ELF-1 (cell line): ENCODE results near the gene EFNA5.

Experiments used
- DNase-seq: peaks from one replicate; pipeline ENCODE4 v3.0.0-alpha.2; 2016; ENCODE audit warnings: low read depth, low spot score

Gene EFNA5

DNA sequence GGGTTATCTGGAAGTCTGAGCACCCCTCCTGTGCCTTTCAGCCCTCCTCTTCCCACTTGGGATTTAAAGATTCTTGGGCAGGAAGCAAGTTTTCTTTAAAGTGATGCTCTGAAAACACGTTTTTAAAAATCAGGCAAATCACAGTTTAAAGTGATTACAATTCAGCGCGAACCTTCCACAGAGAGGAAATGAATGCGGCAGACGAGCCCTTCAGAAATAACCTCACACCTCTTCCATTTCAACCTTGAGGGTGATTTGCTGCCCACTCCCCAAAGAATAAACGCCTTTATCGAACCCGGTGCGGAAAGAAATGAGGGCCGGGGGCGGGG lies 2.3 kb upstream of the EFNA5 start:
- DNase-seq: no peak

DNA sequence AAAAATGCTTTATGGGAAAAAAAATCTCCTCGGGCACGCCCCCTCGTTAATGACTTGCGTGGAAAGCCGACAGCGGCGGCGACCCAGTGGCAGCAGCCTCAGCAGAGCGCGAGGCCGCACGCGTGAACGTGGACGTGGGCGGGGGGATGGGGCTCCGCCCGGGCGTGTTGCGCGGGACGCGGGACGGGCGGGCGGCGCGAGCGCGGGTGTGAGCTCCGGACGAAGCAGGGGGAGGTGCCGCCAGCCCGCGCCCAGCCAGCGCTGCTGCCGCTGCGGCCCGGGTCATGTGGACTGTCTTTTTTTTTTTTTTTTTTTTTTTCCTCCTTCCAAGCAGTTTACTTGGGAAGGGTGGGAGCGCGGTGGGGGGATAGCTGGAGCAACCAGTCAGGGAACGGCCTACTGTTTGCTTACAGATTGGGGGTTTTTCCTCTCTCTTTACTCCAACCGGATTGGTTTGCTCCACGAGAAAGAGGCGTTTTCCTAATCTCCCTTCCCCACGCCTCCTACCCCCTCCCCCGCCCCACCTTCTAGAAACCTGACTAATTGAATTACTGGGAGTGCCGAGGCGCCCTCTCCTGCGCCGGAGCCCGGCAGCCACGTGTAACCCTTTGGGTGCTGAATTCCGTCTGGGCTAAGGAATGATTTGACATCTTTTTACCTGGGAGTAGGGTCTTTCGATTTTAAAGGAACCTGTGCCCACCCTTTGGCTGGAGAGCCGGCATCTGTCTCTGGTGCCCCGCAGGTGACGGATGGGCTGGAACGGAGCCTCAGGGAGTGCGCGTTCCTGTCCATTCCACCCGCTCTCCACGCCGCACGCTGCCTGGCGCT lies 1.7 kb upstream of the EFNA5 start:
- peak; percentile 98 for DNase-seq

DNA sequence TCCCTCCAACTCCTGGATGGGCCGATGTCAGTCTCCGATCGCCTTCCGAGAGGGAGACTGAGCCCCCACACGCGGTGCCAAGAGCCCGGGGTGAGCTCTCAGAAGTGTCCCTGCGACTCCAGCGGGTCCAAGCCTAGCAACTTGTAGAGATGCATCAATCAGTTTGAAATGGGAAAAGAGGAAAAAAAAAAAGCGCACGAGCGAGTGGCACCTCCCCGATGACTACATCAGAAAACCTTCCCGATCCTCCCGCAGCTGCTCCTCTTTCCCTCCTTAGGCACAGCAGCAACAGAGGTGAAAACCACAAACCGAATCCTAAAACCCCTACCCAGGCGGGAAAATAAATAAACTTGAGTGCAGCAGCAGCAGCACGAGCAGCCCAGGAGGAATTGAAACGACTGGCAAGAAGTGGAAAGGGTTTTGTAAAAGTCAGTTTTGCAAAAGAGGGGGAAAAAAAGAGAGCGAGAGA lies 1.0 kb upstream of the EFNA5 start:
- peak; percentile 81 for DNase-seq

DNA sequence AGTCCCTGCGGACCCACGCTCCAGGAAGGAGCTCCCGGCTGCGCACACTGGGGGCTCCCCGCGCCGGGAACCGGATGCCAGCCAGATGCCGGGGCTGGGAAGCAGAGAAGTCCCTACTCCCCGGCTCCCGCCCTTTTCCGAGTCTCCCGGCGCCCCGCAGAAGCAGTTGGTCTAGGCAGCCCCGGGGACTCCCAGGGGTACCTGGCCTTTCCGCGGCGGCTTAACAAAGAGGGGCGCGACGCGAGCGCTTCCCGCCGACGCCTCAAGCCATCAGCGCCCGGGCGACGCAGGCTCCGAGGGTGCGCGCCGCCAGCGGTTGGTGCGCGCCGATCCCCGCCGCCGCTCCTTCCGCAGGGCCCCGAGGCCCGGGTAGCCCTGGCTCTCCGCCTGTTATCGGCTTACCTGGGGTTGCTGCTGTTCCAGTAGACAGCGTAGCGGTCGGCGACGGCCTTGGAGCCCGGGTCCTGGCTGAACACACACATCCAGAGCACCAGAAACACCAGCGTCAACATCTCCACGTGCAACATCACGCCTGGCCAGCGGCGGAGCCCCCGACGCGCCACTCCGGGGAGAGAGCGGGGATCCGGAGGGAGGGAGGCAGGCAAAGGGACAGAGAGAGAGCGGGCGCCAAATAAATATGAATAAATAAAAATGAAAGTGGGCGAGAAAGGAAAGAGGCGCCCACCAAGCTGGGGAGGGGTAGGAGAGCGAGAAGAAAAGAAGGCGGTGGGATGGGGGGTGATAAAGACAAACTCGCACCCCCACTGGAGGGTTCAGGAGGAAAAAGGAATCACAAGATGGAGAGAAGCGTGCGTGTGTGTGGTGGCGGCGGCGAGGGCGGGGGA lies 428 bp downstream of the EFNA5 start:
- peak; percentile 66 for DNase-seq

DNA sequence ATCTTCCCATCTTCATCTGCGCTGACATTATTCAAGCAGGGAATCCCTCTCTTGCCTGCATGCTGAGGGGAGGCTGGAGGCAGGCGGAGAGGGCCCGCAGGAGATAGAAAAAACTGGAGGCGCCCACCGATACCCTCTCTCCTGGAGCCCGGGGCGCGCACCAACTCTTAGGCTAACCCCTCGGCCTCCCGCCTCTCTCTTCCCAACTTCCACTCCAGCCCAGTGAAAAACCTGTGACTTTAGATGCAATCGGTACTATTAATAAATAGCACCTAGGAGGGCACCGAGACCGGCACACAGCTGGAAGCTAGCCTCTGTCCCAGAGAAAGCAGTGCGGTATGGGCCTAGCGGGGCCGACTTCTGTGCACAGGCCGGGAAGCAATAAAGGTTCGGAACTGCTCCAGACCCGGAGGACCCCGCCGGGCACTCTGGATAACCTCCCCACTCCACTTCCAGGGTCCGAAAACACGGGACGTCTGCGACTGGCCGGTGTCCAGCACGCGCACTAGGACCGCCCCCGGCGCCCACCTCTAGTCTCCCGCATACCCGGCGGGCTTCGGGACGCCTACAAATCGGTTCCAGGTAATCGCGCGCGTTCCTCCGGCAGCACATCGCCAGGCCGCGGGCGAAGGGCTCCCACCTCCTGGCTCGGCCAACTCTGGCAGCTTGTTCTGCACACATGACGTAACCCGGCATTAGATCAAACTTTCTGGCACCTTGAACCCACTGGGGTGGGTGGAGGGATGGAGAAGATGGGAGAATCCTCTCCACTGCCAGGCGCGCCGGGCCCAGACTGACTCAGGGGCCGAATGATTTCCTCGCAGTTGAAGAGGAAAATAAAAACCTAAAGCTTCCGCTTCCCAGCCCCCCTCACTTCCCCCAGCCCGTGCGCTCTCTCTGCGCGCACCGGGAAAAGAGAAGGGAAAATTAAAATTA lies 1.4 kb downstream of the EFNA5 start:
- peak; percentile 83 for DNase-seq

DNA sequence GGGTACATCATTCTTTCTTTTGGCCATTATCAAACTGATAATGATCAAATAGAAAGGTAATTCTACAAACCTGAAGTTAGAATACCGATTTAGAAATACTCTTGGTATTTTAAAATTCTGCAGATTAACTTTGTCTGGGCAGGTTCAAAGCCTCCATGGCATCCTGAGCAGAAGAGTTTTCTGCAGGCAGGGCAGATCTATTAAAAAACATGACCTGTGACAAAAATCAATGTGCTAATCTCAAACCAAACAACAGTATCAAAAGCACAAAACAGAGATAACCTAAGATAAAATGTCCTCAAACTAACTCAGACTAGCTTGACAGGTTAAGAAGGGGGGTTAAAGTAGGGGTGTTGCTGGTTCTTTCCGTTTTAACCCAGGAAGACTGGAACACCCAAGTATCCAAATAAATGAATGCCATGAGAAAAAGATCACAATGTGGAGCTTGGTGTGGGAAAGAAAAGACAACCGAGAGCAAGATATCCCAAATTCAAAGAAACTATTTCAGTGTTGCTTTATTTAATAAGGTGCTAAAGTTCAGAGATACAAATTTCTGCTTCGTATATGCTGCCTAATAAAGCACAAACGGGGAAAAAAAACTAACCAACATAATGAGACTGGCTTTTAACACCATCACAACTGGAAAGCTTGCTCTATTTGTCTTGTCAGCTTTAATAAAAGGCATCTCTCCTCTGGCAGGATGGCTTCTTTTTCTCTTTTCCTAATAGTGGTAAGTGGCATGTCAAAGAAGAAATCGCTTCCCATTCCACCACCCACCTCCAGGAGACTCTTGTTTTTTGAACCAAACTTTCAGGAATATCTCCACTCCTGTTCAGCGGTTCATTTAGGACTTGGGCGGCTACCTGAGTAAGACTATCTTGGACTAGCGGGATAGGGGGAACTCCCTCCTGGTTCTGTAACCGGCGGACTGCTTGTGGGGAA lies 2.3 kb downstream of the EFNA5 start:
- peak; percentile 49 for DNase-seq

DNA sequence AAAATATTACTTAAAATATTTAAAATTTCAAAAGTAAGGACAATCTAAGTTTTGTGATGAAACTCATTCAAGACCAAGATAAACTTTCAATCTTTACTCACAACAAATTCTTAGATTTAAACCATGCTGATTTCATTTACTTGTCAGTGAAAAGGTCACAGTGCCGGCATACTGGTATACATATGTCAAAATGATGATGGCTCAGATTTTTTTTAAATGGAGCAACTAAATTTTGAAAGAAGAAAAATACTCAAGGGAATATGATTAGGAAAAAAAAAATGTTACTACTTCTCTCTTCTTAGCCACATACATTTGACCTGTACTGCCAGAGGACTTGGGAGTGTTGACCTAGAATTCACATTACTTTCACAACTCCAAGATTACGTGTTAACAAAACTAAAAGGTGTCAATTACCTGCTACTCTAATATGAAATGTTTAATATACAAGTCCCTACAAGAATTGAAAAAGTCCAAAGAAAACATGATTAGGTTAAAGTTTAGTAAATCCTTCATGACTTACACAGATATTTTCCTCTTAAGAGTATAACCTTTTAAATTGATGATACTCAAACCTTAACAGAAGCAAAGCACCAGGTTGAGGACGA lies 4.6 kb downstream of the EFNA5 start:
- no peak for DNase-seq

DNA sequence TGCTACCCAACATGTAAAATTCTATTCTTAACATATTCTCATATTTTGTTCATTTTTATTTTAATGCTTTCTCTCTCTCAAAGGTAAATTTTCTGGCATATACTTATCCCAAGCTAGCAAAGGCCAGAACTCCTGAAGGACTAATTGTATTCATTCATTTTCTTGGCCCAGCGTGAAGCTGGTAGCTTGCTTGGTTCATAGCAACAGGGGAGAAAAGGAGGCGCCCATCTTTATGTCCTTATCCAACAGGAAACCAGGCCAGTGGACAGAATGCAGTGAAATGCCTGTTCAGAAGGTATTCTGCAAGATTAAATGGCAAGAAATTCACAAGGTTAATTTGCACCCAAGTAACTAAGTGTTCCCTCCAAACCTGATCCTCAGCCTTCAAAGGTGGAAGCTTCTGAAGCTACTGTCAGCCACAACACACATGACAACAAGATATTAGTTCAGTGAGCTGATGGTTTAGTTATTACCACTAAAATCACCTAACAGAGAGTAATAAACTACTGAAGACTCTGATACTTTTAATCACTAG lies 5.6 kb downstream of the EFNA5 start:
- DNase-seq: no peak

DNA sequence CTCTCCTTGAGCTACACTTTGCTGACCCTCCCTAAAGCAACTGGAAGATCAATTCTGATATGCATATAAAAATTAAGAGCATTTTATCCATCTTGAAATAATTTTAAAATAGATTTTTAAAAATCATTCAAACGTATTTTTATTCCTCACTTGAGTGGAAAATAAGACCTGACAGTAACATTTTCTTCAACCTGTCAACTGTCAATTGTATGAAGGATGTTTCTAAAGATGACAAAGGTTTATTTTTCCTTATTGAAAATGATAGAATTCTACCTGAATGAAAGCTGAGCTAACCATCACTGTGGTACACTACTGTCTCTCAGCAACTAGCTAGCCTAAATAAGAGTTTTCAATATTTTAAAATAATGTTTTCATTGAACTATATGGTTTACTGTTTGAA lies 7.0 kb downstream of the EFNA5 start:
- no peak for DNase-seq

DNA sequence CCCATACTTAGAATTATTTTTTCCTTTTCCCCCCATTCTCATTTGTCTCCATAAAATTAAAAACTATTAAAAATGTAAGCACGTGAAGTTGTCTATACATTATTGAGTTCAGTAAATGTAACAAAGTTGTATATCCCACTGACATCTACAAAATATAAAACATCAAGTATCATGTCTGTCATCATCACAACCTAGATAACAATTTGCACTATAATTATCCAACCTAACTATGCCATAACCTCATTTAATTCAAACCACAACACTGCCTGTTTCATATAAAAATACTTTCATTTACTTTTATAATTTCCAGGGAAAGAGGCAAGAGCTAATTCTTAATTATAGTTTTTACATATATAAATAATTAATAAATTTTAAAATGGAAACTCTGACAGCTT lies 9.1 kb downstream of the EFNA5 start:
- DNase-seq: no peak

DNA sequence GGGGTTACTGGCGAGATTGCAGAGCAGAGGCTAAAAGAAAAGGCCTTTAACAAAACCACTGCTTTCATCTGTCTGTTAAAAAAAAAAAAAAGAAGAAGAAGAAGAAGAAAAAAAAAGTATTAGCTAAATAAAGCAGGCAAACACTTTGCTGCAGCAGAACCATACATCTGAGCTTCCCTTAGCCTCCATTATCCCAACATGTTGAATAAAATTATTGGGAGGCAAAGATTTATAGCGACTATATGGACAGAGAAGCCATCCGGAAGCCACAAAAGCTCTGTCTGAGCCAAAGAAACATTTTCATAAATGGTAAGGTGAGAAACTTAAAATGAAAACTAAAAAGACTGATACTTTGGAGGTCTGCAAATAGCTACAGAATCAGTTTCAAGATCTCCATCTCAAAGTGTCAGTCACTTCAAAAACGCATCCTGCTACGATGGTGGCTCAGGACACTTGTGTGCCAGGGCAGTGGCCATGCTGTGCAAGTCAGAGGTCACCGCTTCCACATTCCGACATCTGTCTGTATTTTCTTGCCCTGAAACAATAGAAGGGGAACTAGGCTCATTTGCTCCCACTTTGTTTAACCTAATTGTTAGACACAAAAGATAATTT lies 9.6 kb downstream of the EFNA5 start:
- no peak for DNase-seq

DNA sequence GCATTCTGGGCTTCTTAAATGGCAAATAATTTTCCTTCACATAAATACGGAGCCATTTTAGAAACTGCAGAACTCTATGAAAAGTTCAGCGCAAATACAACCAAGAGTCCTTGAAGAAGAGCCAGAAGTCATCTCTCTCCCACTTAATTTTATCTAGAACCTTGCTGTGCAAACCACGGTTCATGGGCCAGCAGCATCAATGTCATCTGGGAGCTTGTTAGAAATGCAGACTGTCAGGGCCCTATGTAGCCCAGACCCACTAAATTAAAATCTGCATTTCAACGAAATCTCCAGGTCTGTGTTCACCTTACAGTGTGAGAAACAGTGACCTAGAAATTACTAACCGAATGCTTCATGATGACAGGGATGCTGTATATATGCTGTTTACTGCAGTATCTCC lies 12.2 kb downstream of the EFNA5 start:
- no peak for DNase-seq

DNA sequence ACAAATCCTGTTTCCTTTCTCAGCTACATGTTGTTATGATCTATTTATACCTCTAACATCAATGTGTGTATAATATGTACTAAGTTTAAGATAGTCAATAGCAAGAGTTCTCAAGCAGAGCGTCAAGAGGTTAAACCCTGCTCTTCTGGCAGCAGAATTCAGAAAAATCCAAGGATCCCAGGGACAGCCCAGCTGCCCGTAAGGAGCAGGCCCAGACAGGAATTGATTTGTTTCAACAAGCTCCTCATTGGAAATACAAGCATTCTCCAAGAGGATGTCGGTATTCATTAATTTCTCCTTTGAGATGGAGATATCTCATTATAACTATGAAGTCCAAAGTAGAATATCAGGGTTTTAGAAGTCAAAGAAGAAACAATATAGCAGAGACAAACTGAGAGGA lies 14.9 kb downstream of the EFNA5 start:
- no peak for DNase-seq

DNA sequence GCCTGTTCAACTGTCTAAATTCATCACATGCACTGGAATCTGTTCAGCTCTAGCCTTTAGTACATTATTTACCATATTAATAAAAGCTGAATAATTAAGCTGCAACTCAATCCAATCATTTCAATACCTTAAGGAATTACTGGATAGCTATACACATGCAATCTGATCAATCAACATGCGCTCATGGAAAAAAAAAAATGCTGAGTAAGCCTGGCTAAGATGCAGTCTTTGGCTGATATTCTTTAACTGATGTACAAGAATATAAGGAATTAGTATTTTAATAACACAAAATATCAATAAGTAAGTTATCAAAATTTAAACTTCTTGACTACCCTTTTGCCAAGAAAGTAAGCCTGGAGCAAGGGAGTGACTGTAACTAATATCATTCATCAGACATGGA lies 15.9 kb downstream of the EFNA5 start:
- DNase-seq: no peak

DNA sequence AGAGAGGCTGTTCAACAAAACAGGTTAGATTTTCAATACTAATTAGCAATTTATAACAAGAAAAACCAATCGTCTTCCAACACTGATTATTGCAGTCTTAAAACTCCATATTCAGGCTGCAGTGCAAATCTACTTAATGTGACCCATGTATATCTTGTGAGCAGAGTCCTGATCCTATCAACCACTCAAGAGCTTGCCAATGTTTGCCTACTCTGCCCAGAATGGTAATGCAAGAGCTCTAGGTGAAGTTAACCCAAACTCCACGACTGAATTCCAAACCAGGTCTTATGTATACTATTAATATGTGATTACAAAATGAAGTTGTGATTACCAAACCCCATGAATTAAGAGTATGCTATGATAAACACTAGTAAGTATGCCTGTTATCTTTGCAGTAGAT lies 17.1 kb downstream of the EFNA5 start:
- DNase-seq: no peak

DNA sequence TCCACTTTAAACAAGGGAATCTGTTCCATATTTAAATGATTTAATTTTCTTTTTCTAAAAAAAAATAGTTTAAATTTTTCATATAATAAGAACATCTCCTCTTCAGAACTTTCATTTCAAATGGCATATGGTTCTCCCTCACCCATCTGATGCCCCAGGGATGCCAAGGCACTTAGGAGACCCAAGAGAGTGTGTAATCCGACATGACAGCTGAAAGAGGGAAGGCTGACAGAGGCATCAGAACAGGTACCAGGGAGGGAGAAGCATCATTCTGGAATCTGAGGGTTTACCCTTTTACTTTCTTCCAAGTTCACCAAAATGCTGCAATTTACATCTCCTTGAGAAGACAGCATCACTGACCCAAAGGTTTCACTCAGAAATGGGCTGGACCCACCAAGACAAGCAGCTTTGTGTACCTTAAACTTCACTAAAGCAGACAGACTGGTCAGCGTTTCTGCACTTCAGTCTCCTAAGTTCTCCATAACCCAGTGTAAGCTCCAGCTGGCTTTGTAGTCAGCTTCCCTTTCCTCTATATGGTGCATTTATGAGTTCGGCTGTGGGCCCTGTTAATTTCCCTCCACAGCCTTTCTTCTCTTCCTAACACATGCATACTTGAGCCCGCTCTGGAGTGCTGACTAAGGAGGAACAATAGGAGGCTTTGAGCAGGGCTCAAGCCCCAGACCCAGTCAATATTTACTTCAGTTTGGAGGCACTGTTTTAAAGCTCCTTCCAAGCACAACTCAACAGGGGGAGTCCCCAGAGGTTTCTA lies 17.7 kb downstream of the EFNA5 start:
- DNase-seq: peak; percentile 47

DNA sequence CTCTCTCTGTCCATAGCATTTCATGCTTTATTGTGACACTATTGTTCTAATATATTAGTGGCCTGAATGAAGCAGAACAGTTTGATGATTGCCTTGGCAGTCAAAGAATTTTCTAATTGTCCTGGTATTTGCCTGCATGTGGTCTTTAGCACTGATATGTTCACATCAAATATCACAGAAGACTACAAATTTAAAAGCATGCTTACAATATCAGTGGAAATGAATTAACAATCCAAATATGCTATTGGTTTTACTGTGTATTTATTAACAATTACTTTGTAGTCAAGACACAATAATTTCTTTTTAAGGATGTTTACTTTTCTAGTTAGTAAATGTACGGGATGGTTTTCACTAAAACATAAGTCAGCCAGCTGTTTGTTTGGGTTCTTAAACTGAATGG lies 18.3 kb downstream of the EFNA5 start:
- no peak for DNase-seq

DNA sequence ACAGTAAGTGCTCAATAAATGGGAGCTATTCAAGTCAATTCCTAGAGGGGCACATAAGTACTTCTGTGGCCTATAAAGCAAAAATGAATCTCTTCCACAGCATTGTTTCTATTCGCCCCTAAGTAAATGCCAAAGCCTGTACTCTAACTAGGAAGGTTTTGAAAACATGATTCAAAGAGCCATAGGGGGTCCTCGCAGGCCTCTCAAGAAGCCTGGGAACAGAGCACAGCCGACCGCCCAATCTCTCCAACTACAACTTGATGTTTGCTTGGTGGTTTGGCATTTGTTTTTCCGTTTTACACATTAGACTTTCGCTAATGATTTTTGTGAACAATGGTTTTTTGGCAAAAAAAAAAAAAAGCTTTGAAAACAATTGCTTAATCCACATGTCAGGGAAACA lies 19.4 kb downstream of the EFNA5 start:
- peak; percentile 50 for DNase-seq

DNA sequence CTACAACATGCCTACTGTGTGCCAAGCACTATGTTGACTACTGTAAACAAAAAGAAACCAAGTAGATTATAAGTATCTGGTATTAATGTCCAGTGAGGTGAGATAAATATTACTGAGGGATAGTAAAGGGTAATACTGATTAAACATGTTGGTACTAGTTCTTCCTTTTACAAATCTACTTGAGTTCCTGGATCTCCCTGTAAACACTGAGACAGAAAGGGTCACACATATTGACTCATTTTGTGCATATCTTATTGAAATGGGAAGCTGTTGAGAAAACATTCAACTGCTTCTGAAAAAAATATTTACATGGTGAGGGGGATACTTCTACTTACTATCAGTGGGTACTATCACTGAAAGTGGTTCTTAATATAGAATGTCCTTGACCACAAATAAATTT lies 24.3 kb downstream of the EFNA5 start:
- DNase-seq: no peak
